K562 (cell line): Measurements from ENCODE around the gene AHNAK. TPM values are rescaled to one million over a fixed set of nuclear protein-coding genes. Genes with fewer than 3 reads are reported as not detected.

Source experiments
- ATAC-seq: fragments of 200-7000 bp; cut with Tn5 transposase; 3 replicates; pipeline ENCODE4 v1.9.1; 2020; ENCODE audit warnings: moderate library complexity
- BruUV-seq: library from RNA; stranded (reverse); fragments of 400-500 nt; replicated peaks from 2 replicates; lab custom pipeline; 2021; lab: Mats Ljungman, UMichigan
- CTCF ChIA-PET: fragments of 300-600 bp; formaldehyde crosslinking; extraction: SDS; loops from one replicate; lab custom pipeline; 2021; ENCODE audit warnings: low intra/inter-chr PET ratio; lab: Yijun Ruan, JAX
- POLR2A ChIA-PET: fragments of 300-600, 350-650 bp; sonication (Branson Sonifier 250); formaldehyde crosslinking; extraction: SDS; loops from one replicate; lab custom pipeline; 2021; ENCODE audit warnings: antibody characterized with exemption, inconsistent platforms; lab: Yijun Ruan, JAX
- DNase-seq, 4 experiments: peaks; one replicate each; pipeline versions ENCODE4 v3.0.0 to v3.0.0-alpha.2; 2011 to 2018; ENCODE audit warnings: low spot score in 3 of 4, mixed read lengths in 3 of 4; ENCODE audit errors: extremely low read depth in 1 of 4
- FAIRE-seq: peaks from 2 replicates; lab custom pipeline; 2011; peaks lifted over from hg19 to GRCh38; lab: Jason Lieb, UNC
- H2AFZ ChIP-seq: 2 replicates; pipeline ENCODE4 v1.6.0; 2011; ENCODE audit warnings: low read depth, low read length, control low read depth, inconsistent platforms
- H3K27ac ChIP-seq: fragments of 200-600 bp; 3 replicates; pipeline ENCODE4 v1.8.0; 2011; ENCODE audit warnings: low read depth, mild to moderate bottlenecking, control low read depth, inconsistent platforms, low read length, moderate library complexity, mixed read lengths; ENCODE audit errors: extremely low read depth
- H3K27me3 ChIP-seq, 2 experiments: fragments of 300-600 bp in 1 of 2; 2 replicates in 1 of 2; 3 replicates in 1 of 2; pipeline versions ENCODE4 v1.6.0 to v1.8.0; 2011; ENCODE audit warnings: inconsistent platforms in 2 of 2, low read length in 2 of 2, mild to moderate bottlenecking in 1 of 2, mixed read lengths in 1 of 2, moderate library complexity in 1 of 2; ENCODE audit not compliant: control insufficient read depth in 2 of 2, insufficient read depth in 2 of 2
- H3K36me3 ChIP-seq: fragments of 300-600 bp; 3 replicates; pipeline ENCODE4 v1.8.0; 2011; ENCODE audit warnings: mild to moderate bottlenecking, low read length, inconsistent platforms; ENCODE audit not compliant: control insufficient read depth, insufficient read depth
- H3K4me1 ChIP-seq, 2 experiments: fragments of 200-600 bp in 1 of 2; replicated peaks in 1 of 2; 2 replicates in 1 of 2; 3 replicates in 1 of 2; pipeline versions ENCODE4 v1.5.1 to v1.8.0; 2011; ENCODE audit warnings: inconsistent platforms in 2 of 2, low read length in 2 of 2, mild to moderate bottlenecking in 1 of 2, mixed read lengths in 1 of 2, moderate library complexity in 1 of 2; ENCODE audit not compliant: control insufficient read depth in 2 of 2, insufficient read depth in 2 of 2
- H3K4me2 ChIP-seq: 2 replicates; pipeline ENCODE4 v1.6.1; 2011; ENCODE audit warnings: low read length, control low read depth, inconsistent platforms, mixed read lengths; ENCODE audit not compliant: insufficient read depth
- H3K4me3 ChIP-seq: fragments of 200-600 bp; sonication (generic), shearing (Covaris generic); 2 replicates; pipeline ENCODE4 v1.5.1; 2016; ENCODE audit warnings: control low read depth, inconsistent platforms
- H3K79me2 ChIP-seq: fragments of 200-600 bp; 3 replicates; pipeline ENCODE4 v1.8.0; 2011; ENCODE audit warnings: low read length, inconsistent platforms; ENCODE audit not compliant: control insufficient read depth, insufficient read depth
- H3K9ac ChIP-seq, 2 experiments: 2 replicates each; pipeline versions ENCODE4 v1.6.0 to v1.6.1; 2011; ENCODE audit warnings: low read depth in 2 of 2, low read length in 2 of 2, control low read depth in 1 of 2, inconsistent platforms in 1 of 2, mild to moderate bottlenecking in 1 of 2, mixed read lengths in 1 of 2; ENCODE audit not compliant: insufficient read depth in 1 of 2
- H3K9me1 ChIP-seq: one replicate; pipeline ENCODE4 v1.6.0; 2011; ENCODE audit warnings: inconsistent platforms, mild to moderate bottlenecking, low read length, moderate library complexity; ENCODE audit not compliant: control insufficient read depth, insufficient read depth
- H3K9me3 ChIP-seq: replicated peaks from 2 replicates; pipeline ENCODE4 v1.5.1; 2011; ENCODE audit warnings: low read depth, low read length, inconsistent platforms; ENCODE audit not compliant: control insufficient read depth, insufficient read depth
- H4K20me1 ChIP-seq: replicated peaks from 2 replicates; pipeline ENCODE4 v1.6.1; 2011; ENCODE audit warnings: low read length, inconsistent platforms, mixed read lengths; ENCODE audit not compliant: control insufficient read depth, insufficient read depth
- SREBF1 ChIP-seq: fragments of 150-350 bp; IDR thresholded peaks from 2 replicates; pipeline ENCODE4 v1.6.1; 2014; ENCODE audit warnings: antibody characterized with exemption, low read depth, low read length, borderline replicate concordance
- TCF3 ChIP-seq: sonication (generic); formaldehyde crosslinking; IDR thresholded peaks from 2 replicates; pipeline ENCODE4 v1.4.0; 2020; ENCODE audit warnings: mild to moderate bottlenecking, missing genetic modification reagents
- TGIF2 ChIP-seq: sonication (generic); formaldehyde crosslinking; IDR thresholded peaks from 2 replicates; pipeline ENCODE4 v1.8.1; 2022; ENCODE audit warnings: mild to moderate bottlenecking, missing genetic modification reagents, moderate library complexity
- TSC22D4 ChIP-seq: fragments of 450-650 bp; IDR thresholded peaks from 2 replicates; pipeline ENCODE4 v1.6.1; 2016; ENCODE audit warnings: missing genetic modification characterization, missing biosample characterization, control low read depth
- WGBS: fragments of 100-300 bp; shearing (Covaris generic); methylation state at CpG from one replicate; pipeline ENCODE4 v1.1.6; 2016; ENCODE audit warnings: low coverage, mixed read lengths; ENCODE audit not compliant: insufficient coverage; ENCODE audit errors: missing lambda C conversion rate; 5-methylcytosine and 5-hydroxymethylcytosine counted together
- in situ Hi-C: fragments of 300-500 bp; cut with MboI; formaldehyde crosslinking; loops from 4 replicates; pipeline ENCODE4 v1.15.0; 2018; ENCODE audit warnings: inconsistent platforms, mixed read lengths
- intact Hi-C: fragments of 100-400 bp; cut with micrococcal nuclease; formaldehyde crosslinking; loops from 2 replicates; pipeline ENCODE4 v1.14.2; 2022
- polyA plus RNA-seq, 8 experiments: library from polyadenylated mRNA; depleted of rRNA in 4 of 8; stranded (reverse) in 5 of 8; unstranded in 3 of 8; fragments of >200 nt; fragmentation: Nextera tagmentation in 2 of 8; fragmentation: Illumina TruSeq in 1 of 8; extraction: Ambion mirVana in 2 of 8; extraction: Trizol in 1 of 8; gene quantifications; 2 replicates each; pipeline versions ENCODE4 v1.2.1 to v1.2.3, GENCODE V29; 2011 to 2014; ENCODE audit warnings: inconsistent platforms in 1 of 8, missing spikeins in 1 of 8
- total RNA-seq, 7 experiments: library from RNA; depleted of rRNA in 6 of 7; stranded (reverse); fragments of >200 nt in 6 of 7; fragmentation: Illumina TruSeq in 2 of 7; extraction: Trizol in 2 of 7; gene quantifications; 2 replicates each; pipeline versions ENCODE4 v1.2.1 to v1.2.3, GENCODE V29; 2011 to 2021; ENCODE audit warnings: low replicate concordance in 1 of 7
- TF ChIP-seq, protein P1 (sequence below): IDR thresholded peaks from 2 replicates; pipeline ENCODE4 v1.6.1; 2011; ENCODE audit not compliant: insufficient read length; ENCODE audit errors: extremely low read depth
- TF ChIP-seq, protein P2 (sequence below): fragments of 450-650 bp; IDR thresholded peaks from 2 replicates; pipeline ENCODE4 v1.6.1; 2016; ENCODE audit warnings: low read depth
- TF ChIP-seq, protein P3 (sequence below), 3 experiments: fragments of 200-800 bp in 1 of 3; fragments of 250-450 bp in 1 of 3; fragments of 450-650 bp in 1 of 3; sonication (Bioruptor Pico) in 1 of 3; sonication (Bioruptor generic) in 1 of 3; formaldehyde crosslinking in 1 of 3; IDR thresholded peaks; 2 replicates each; pipeline versions ENCODE4 v1.6.1 to v1.8.0; 2016 to 2022; ENCODE audit warnings: mild to moderate bottlenecking in 2 of 3, missing genetic modification characterization in 2 of 3, missing compliant biosample characterization in 1 of 3, moderate library complexity in 1 of 3

The AHNAK gene
- total and polyA plus RNA-seq, 9 of the 15 experiments (the other 6 are each of a cell fraction or from before 2014, with no cell fraction given), result 1.5 to 89.7 (median 45.0) TPM

DNA sequence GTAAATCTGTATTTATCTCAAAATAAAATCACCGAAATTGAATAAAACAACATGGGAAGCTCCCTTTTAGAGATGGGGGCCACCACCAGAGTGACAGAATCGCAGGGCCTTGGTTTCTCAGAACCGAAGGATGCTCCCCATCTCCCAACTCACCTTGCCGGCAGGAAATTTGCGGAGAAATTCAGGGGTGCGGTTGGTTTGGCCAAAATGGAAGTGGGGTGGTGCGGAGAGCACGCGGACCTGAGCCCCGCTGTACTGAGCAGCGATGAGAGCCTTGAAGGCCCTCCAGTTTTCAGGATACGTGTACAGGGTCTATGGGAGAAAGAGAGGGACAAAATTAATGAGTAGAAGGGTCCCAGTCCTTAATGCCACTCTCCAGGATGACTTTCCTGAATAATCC lies 25.8 kb upstream of the AHNAK start:
- no peak overlapping the region for H2AFZ ChIP-seq
- peak overlapping the region; percentile 95 for H3K9ac ChIP-seq
- peak overlapping the region; percentile 96 for H3K4me3 ChIP-seq
- no TSS peak for BruUV-seq
- POLR2A ChIA-PET, result interaction anchor here (0.6 to 3.4 kb wide), 8 partner anchors 8 to 818 kb away, joined by 3 to 15 read pairs (median 5); no protein-coding TSS in a partner anchor
- H3K79me2 ChIP-seq, result peaks cover 73% of the 10 kb centered on the region
- H4K20me1 ChIP-seq, result peaks cover 3% of the 10 kb centered on the region
- in situ Hi-C loops (no loop called here), intact Hi-C loops (no loop called here)
- H3K4me1 ChIP-seq, result peaks cover 22 to 40% of the 10 kb centered on the region in 2 experiments; a peak in 4 of 5 replicates
- H3K27ac ChIP-seq, result peak overlapping the region; percentile 88
- FAIRE-seq (peak; percentile 6), ATAC-seq (no peak), DNase-seq (no peak)
- CTCF ChIA-PET, result no interaction called here
- 3% methylated on average over 12 of the region's 12 CpGs for WGBS
- H3K27me3 ChIP-seq, result no peaks in the 10 kb centered on the region
- no peaks in the 10 kb centered on the region for H3K9me1 ChIP-seq
- no peaks in the 10 kb centered on the region for H3K9me3 ChIP-seq
- H3K36me3 ChIP-seq, result peaks cover 85% of the 10 kb centered on the region
- peak overlapping the region; percentile 96 for H3K4me2 ChIP-seq
- no peak for TF ChIP-seq TGIF2 (CRISPR knock-in tag)
- 0 out of 2 replicates have a peak, but pooled peaks have one; percentile 7 for TF ChIP-seq TCF3 (CRISPR knock-in tag)
- TF ChIP-seq SREBF1, result no peak
- TF ChIP-seq, protein P1, sequence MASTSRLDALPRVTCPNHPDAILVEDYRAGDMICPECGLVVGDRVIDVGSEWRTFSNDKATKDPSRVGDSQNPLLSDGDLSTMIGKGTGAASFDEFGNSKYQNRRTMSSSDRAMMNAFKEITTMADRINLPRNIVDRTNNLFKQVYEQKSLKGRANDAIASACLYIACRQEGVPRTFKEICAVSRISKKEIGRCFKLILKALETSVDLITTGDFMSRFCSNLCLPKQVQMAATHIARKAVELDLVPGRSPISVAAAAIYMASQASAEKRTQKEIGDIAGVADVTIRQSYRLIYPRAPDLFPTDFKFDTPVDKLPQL, result no peak
- TF ChIP-seq TSC22D4 (tag), result no peak
- TF ChIP-seq, protein P2, sequence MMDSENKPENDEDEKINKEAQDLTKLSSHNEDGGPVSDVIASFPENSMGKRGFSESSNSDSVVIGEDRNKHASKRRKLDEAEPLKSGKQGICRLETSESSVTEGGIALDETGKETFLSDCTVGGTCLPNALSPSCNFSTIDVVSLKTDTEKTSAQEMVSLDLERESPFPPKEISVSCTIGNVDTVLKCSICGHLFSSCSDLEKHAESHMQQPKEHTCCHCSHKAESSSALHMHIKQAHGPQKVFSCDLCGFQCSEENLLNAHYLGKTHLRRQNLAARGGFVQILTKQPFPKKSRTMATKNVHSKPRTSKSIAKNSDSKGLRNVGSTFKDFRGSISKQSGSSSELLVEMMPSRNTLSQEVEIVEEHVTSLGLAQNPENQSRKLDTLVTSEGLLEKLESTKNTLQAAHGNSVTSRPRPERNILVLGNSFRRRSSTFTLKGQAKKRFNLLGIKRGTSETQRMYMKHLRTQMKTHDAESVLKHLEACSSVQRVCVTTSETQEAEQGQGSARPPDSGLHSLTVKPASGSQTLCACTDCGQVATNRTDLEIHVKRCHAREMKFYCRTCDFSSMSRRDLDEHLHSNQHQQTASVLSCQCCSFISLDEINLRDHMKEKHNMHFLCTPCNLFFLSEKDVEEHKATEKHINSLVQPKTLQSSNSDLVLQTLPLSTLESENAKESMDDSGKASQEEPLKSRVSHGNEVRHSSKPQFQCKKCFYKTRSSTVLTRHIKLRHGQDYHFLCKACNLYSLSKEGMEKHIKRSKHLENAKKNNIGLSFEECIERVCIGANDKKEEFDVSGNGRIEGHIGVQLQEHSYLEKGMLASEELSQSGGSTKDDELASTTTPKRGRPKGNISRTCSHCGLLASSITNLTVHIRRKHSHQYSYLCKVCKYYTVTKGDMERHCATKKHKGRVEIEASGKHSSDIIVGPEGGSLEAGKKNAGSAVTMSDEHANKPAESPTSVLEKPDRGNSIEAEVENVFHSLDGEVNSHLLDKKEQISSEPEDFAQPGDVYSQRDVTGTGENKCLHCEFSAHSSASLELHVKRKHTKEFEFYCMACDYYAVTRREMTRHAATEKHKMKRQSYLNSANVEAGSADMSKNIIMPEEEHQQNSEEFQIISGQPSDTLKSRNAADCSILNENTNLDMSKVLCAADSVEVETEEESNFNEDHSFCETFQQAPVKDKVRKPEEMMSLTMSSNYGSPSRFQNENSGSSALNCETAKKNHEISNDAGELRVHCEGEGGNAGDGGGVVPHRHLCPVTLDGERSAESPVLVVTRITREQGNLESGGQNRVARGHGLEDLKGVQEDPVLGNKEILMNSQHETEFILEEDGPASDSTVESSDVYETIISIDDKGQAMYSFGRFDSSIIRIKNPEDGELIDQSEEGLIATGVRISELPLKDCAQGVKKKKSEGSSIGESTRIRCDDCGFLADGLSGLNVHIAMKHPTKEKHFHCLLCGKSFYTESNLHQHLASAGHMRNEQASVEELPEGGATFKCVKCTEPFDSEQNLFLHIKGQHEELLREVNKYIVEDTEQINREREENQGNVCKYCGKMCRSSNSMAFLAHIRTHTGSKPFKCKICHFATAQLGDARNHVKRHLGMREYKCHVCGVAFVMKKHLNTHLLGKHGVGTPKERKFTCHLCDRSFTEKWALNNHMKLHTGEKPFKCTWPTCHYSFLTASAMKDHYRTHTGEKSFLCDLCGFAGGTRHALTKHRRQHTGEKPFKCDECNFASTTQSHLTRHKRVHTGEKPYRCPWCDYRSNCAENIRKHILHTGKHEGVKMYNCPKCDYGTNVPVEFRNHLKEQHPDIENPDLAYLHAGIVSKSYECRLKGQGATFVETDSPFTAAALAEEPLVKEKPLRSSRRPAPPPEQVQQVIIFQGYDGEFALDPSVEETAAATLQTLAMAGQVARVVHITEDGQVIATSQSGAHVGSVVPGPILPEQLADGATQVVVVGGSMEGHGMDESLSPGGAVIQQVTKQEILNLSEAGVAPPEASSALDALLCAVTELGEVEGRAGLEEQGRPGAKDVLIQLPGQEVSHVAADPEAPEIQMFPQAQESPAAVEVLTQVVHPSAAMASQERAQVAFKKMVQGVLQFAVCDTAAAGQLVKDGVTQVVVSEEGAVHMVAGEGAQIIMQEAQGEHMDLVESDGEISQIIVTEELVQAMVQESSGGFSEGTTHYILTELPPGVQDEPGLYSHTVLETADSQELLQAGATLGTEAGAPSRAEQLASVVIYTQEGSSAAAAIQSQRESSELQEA, result peak; percentile 42; the same call in 1 of the 2 replicates
- TF ChIP-seq, protein P3, sequence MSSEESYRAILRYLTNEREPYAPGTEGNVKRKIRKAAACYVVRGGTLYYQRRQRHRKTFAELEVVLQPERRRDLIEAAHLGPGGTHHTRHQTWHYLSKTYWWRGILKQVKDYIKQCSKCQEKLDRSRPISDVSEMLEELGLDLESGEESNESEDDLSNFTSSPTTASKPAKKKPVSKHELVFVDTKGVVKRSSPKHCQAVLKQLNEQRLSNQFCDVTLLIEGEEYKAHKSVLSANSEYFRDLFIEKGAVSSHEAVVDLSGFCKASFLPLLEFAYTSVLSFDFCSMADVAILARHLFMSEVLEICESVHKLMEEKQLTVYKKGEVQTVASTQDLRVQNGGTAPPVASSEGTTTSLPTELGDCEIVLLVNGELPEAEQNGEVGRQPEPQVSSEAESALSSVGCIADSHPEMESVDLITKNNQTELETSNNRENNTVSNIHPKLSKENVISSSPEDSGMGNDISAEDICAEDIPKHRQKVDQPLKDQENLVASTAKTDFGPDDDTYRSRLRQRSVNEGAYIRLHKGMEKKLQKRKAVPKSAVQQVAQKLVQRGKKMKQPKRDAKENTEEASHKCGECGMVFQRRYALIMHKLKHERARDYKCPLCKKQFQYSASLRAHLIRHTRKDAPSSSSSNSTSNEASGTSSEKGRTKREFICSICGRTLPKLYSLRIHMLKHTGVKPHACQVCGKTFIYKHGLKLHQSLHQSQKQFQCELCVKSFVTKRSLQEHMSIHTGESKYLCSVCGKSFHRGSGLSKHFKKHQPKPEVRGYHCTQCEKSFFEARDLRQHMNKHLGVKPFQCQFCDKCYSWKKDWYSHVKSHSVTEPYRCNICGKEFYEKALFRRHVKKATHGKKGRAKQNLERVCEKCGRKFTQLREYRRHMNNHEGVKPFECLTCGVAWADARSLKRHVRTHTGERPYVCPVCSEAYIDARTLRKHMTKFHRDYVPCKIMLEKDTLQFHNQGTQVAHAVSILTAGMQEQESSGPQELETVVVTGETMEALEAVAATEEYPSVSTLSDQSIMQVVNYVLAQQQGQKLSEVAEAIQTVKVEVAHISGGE (CRISPR knock-in tag; IDR thresholded peaks at IDR 0.05), result no peak
